GM12801 (cell line): Measurements from ENCODE around the gene RYR3.

Source experiments
- CTCF ChIP-seq: IDR thresholded peaks from one replicate; pipeline ENCODE4 v1.5.1; 2011; ENCODE audit warnings: control low read depth; ENCODE audit not compliant: insufficient read length; ENCODE audit errors: extremely low read depth

The RYR3 gene

GRCh38 chr15:33813891-33814290 lies 503.1 kb downstream of the RYR3 start:
- no peak for TF ChIP-seq CTCF

GRCh38 chr15:33822479-33822878 lies 511.7 kb downstream of the RYR3 start:
- TF ChIP-seq CTCF = no peak

- TF ChIP-seq CTCF = no peak
Observed at GRCh38 chr15:33823119-33823518, 512.4 kb downstream of the RYR3 start.

GRCh38 chr15:33825453-33825852 lies 514.7 kb downstream of the RYR3 start:
- TF ChIP-seq CTCF = no peak

GRCh38 chr15:33826201-33826600 lies 515.4 kb downstream of the RYR3 start:
- TF ChIP-seq CTCF = no peak

- no peak for TF ChIP-seq CTCF
Observed at GRCh38 chr15:33830351-33830750, 519.6 kb downstream of the RYR3 start.

GRCh38 chr15:33831646-33832045 lies 520.9 kb downstream of the RYR3 start:
- no peak for TF ChIP-seq CTCF
